Ovary (tissue), 3 donors: ENCODE measurements around the gene PARK7.

Experiments
- EP300 ChIP-seq: sonication (generic); formaldehyde crosslinking; IDR thresholded peaks from one replicate; pipeline ENCODE4 v1.6.1; 2017; ENCODE audit warnings: antibody characterized with exemption
- POLR2A ChIP-seq: fragments of 450-650 bp; IDR thresholded peaks from one replicate; pipeline ENCODE4 v1.6.1; 2017; ENCODE audit warnings: antibody characterized with exemption, mild to moderate bottlenecking, moderate library complexity
- TF ChIP-seq, protein P1 (sequence below), 3 donors: fragments of 450-650 bp in 2 of 3; fragments of 200-600 bp in 1 of 3; IDR thresholded peaks; one replicate each; pipeline versions ENCODE4 v1.5.1 to v1.8.0; 2016 to 2022; ENCODE audit warnings: antibody characterized with exemption in 3 of 3, mild to moderate bottlenecking in 1 of 3
- donor health status: DM: no; HTN: no; CAD: no.

DNA sequence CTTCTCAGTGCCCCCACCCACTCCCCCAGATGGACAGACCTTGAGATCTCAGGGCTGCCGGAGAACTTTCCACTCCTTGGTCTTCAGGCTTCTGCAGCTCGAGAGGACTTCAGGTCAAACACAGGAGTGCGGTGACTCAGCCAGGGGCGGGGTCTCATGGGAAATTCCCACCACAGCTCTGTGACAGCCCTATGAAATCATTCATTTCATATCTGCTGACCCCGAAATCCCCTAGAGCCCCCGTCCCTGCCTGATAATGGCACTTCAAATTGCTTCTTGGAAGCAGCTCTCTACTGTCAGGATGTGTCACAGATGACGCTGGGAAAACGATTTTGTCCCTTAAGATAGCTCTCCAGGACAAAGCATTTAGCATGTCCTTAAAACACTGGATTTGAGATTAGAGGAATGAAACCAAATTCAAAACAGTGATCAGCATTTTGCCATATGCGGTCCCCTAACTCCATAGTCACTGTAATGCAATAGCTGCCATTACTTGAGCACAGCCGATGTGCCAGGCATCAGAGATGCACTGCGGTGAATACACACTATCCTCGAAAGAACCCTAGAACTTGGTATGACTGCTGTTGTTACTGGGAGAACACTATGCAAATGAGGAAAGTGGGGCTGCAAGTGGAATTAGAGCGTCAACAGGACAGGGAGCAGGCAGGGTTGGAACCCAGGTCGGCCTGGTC, 20.6 kb upstream of the PARK7 start, which contains the start of gene TNFRSF9:
- TF ChIP-seq, protein P1, sequence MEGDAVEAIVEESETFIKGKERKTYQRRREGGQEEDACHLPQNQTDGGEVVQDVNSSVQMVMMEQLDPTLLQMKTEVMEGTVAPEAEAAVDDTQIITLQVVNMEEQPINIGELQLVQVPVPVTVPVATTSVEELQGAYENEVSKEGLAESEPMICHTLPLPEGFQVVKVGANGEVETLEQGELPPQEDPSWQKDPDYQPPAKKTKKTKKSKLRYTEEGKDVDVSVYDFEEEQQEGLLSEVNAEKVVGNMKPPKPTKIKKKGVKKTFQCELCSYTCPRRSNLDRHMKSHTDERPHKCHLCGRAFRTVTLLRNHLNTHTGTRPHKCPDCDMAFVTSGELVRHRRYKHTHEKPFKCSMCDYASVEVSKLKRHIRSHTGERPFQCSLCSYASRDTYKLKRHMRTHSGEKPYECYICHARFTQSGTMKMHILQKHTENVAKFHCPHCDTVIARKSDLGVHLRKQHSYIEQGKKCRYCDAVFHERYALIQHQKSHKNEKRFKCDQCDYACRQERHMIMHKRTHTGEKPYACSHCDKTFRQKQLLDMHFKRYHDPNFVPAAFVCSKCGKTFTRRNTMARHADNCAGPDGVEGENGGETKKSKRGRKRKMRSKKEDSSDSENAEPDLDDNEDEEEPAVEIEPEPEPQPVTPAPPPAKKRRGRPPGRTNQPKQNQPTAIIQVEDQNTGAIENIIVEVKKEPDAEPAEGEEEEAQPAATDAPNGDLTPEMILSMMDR (IDR thresholded peaks at IDR 0.05) = no peak
- TF ChIP-seq POLR2A (no peak), EP300 (no peak)
